SK-N-SH treated with all-trans-retinoic acid at 6 μM for 48 hours (cell line): ENCODE results near the gene KLF12.

Source experiments
- ATAC-seq: fragments of 200-7000 bp; cut with Tn5 transposase; 3 replicates; pipeline ENCODE4 v1.9.1; 2020; ENCODE audit warnings: mild to moderate bottlenecking, moderate library complexity
- ARNTL ChIP-seq: fragments of 450-650 bp; formaldehyde crosslinking; IDR thresholded peaks from 2 replicates; pipeline ENCODE4 v1.5.0; 2020; ENCODE audit warnings: low read depth, mild to moderate bottlenecking, moderate library complexity, borderline replicate concordance
- BACH2 ChIP-seq: fragments of 250-450 bp; sonication (Bioruptor Pico); IDR thresholded peaks from 2 replicates; pipeline ENCODE4 v1.9.0; 2021; ENCODE audit warnings: mild to moderate bottlenecking, borderline replicate concordance
- CSDC2 ChIP-seq: fragments of 250-450 bp; sonication (Bioruptor Pico); IDR thresholded peaks from 2 replicates; pipeline ENCODE4 v1.5.0; 2020; ENCODE audit warnings: mild to moderate bottlenecking, moderate library complexity
- CSRNP3 ChIP-seq: fragments of 250-450 bp; sonication (Bioruptor Pico); IDR thresholded peaks from 2 replicates; pipeline ENCODE4 v1.5.1; 2021; ENCODE audit warnings: mild to moderate bottlenecking, moderate library complexity
- ESRRG ChIP-seq: fragments of 250-450 bp; sonication (Bioruptor Pico); IDR thresholded peaks from 2 replicates; pipeline ENCODE4 v1.6.1; 2021; ENCODE audit warnings: mild to moderate bottlenecking
- GLIS3 ChIP-seq: fragments of 250-450 bp; sonication (Bioruptor Pico); IDR thresholded peaks from 2 replicates; pipeline ENCODE4 v1.5.0; 2020; ENCODE audit warnings: mild to moderate bottlenecking, moderate library complexity
- ISL1 ChIP-seq: fragments of 250-450 bp; sonication (Bioruptor Pico); IDR thresholded peaks from 2 replicates; pipeline ENCODE4 v2.1.2; 2022; ENCODE audit warnings: mild to moderate bottlenecking, moderate library complexity
- OSR1 ChIP-seq: fragments of 250-450 bp; sonication (Bioruptor Pico); IDR thresholded peaks from 2 replicates; pipeline ENCODE4 v1.8.0; 2022; ENCODE audit warnings: moderate library complexity, mild to moderate bottlenecking, inconsistent platforms
- PPARA ChIP-seq: fragments of 250-450 bp; sonication (Bioruptor Pico); IDR thresholded peaks from 2 replicates; pipeline ENCODE4 v1.5.0; 2020; ENCODE audit warnings: mild to moderate bottlenecking, borderline replicate concordance
- RARB ChIP-seq: fragments of 250-450 bp; sonication (Bioruptor Pico); IDR thresholded peaks from 2 replicates; pipeline ENCODE4 v1.8.0; 2021; ENCODE audit warnings: mild to moderate bottlenecking, moderate library complexity
- SNAI2 ChIP-seq: fragments of 250-450 bp; sonication (Bioruptor Pico); IDR thresholded peaks from 2 replicates; pipeline ENCODE4 v1.5.0; 2020; ENCODE audit warnings: mild to moderate bottlenecking, moderate library complexity
- TCF4 ChIP-seq: fragments of 250-450 bp; sonication (Bioruptor Pico); IDR thresholded peaks from 2 replicates; pipeline ENCODE4 v1.8.0; 2021; ENCODE audit warnings: mild to moderate bottlenecking, moderate library complexity, borderline replicate concordance
- TOX ChIP-seq: fragments of 250-450 bp; sonication (Bioruptor Pico); IDR thresholded peaks from 2 replicates; pipeline ENCODE4 v1.8.0; 2021; ENCODE audit warnings: mild to moderate bottlenecking, moderate library complexity, borderline replicate concordance
- ZC3H10 ChIP-seq: fragments of 250-450 bp; sonication (Bioruptor Pico); IDR thresholded peaks from 2 replicates; pipeline ENCODE4 v1.5.1; 2021; ENCODE audit warnings: mild to moderate bottlenecking, moderate library complexity
- ZFP3 ChIP-seq: fragments of 250-450 bp; sonication (Bioruptor Pico); IDR thresholded peaks from 2 replicates; pipeline ENCODE4 v1.5.0; 2020; ENCODE audit warnings: mild to moderate bottlenecking, moderate library complexity
- ZFP30 ChIP-seq: fragments of 450-650 bp; formaldehyde crosslinking; IDR thresholded peaks from 2 replicates; pipeline ENCODE4 v1.5.0; 2022; ENCODE audit warnings: mild to moderate bottlenecking, moderate library complexity
- ZNF565 ChIP-seq: fragments of 450-650 bp; formaldehyde crosslinking; conservative IDR thresholded peaks from 2 replicates; pipeline ENCODE4 v1.5.0; 2020; ENCODE audit warnings: low read depth, mild to moderate bottlenecking, moderate library complexity
- ZNF70 ChIP-seq: fragments of 450-650 bp; formaldehyde crosslinking; IDR thresholded peaks from 2 replicates; pipeline ENCODE4 v1.5.0; 2020; ENCODE audit warnings: mild to moderate bottlenecking, moderate library complexity
- ZNF8 ChIP-seq: fragments of 450-650 bp; formaldehyde crosslinking; IDR thresholded peaks from 2 replicates; pipeline ENCODE4 v1.5.0; 2020; ENCODE audit warnings: mild to moderate bottlenecking, moderate library complexity
- TF ChIP-seq, protein P1 (sequence below): fragments of 250-450 bp; sonication (Bioruptor Pico); IDR thresholded peaks from 2 replicates; pipeline ENCODE4 v1.5.0; 2020; ENCODE audit warnings: mild to moderate bottlenecking, moderate library complexity
- TF ChIP-seq, protein P2 (sequence below): fragments of 250-450 bp; sonication (Bioruptor Pico); IDR thresholded peaks from 2 replicates; pipeline ENCODE4 v1.8.0; 2021; ENCODE audit warnings: low read depth, mild to moderate bottlenecking, moderate library complexity, borderline replicate concordance
- TF ChIP-seq, protein P3 (sequence below): fragments of 250-450 bp; sonication (Bioruptor Pico); IDR thresholded peaks from 2 replicates; pipeline ENCODE4 v1.5.1; 2020; ENCODE audit warnings: low read depth, mild to moderate bottlenecking, moderate library complexity
- TF ChIP-seq, protein P4 (sequence below): fragments of 250-450 bp; sonication (Bioruptor Pico); IDR thresholded peaks from 2 replicates; pipeline ENCODE4 v1.8.0; 2020; ENCODE audit warnings: mild to moderate bottlenecking, moderate library complexity, borderline replicate concordance

Gene KLF12

DNA sequence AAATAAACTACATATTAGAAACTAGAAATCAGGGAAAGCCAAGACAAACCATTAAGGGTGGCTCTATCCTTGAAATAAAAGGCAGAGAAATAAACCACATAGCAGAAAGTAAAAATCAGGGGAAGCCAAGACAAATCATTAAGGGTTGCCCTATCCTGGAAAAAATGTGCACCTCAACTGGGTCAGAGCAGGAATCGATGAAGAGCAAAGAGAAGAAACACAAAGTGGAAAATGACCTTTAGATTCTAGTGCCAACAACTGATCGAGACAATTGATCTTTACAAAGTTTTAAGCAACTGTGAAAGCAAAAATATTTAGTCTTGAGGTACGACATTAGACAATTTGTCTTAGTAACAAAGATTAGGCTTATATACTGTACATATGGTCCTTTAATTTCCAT lies 26.6 kb downstream of the KLF12 start:
- TF ChIP-seq ZNF8 (CRISPR knock-in tag) (no peak), SNAI2 (CRISPR knock-in tag) (no peak), CSRNP3 (CRISPR knock-in tag) (no peak), PPARA (CRISPR knock-in tag) (no peak), RARB (CRISPR knock-in tag) (no peak), ESRRG (CRISPR knock-in tag) (no peak), ZFP30 (no peak), TOX (CRISPR knock-in tag) (no peak), CSDC2 (no peak), ISL1 (CRISPR knock-in tag) (no peak), ZFP3 (CRISPR knock-in tag) (no peak), TCF4 (CRISPR knock-in tag) (no peak)
- TF ChIP-seq, protein P1, sequence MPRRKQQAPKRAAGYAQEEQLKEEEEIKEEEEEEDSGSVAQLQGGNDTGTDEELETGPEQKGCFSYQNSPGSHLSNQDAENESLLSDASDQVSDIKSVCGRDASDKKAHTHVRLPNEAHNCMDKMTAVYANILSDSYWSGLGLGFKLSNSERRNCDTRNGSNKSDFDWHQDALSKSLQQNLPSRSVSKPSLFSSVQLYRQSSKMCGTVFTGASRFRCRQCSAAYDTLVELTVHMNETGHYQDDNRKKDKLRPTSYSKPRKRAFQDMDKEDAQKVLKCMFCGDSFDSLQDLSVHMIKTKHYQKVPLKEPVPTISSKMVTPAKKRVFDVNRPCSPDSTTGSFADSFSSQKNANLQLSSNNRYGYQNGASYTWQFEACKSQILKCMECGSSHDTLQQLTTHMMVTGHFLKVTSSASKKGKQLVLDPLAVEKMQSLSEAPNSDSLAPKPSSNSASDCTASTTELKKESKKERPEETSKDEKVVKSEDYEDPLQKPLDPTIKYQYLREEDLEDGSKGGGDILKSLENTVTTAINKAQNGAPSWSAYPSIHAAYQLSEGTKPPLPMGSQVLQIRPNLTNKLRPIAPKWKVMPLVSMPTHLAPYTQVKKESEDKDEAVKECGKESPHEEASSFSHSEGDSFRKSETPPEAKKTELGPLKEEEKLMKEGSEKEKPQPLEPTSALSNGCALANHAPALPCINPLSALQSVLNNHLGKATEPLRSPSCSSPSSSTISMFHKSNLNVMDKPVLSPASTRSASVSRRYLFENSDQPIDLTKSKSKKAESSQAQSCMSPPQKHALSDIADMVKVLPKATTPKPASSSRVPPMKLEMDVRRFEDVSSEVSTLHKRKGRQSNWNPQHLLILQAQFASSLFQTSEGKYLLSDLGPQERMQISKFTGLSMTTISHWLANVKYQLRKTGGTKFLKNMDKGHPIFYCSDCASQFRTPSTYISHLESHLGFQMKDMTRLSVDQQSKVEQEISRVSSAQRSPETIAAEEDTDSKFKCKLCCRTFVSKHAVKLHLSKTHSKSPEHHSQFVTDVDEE (CRISPR knock-in tag) = no peak
- TF ChIP-seq, protein P2, sequence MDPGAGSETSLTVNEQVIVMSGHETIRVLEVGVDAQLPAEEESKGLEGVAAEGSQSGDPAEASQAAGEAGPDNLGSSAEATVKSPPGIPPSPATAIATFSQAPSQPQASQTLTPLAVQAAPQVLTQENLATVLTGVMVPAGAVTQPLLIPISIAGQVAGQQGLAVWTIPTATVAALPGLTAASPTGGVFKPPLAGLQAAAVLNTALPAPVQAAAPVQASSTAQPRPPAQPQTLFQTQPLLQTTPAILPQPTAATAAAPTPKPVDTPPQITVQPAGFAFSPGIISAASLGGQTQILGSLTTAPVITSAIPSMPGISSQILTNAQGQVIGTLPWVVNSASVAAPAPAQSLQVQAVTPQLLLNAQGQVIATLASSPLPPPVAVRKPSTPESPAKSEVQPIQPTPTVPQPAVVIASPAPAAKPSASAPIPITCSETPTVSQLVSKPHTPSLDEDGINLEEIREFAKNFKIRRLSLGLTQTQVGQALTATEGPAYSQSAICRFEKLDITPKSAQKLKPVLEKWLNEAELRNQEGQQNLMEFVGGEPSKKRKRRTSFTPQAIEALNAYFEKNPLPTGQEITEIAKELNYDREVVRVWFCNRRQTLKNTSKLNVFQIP (CRISPR knock-in tag) = no peak
- TF ChIP-seq, protein P3, sequence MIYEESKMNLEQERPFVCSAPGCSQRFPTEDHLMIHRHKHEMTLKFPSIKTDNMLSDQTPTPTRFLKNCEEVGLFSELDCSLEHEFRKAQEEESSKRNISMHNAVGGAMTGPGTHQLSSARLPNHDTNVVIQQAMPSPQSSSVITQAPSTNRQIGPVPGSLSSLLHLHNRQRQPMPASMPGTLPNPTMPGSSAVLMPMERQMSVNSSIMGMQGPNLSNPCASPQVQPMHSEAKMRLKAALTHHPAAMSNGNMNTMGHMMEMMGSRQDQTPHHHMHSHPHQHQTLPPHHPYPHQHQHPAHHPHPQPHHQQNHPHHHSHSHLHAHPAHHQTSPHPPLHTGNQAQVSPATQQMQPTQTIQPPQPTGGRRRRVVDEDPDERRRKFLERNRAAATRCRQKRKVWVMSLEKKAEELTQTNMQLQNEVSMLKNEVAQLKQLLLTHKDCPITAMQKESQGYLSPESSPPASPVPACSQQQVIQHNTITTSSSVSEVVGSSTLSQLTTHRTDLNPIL = no peak
- TF ChIP-seq, protein P4, sequence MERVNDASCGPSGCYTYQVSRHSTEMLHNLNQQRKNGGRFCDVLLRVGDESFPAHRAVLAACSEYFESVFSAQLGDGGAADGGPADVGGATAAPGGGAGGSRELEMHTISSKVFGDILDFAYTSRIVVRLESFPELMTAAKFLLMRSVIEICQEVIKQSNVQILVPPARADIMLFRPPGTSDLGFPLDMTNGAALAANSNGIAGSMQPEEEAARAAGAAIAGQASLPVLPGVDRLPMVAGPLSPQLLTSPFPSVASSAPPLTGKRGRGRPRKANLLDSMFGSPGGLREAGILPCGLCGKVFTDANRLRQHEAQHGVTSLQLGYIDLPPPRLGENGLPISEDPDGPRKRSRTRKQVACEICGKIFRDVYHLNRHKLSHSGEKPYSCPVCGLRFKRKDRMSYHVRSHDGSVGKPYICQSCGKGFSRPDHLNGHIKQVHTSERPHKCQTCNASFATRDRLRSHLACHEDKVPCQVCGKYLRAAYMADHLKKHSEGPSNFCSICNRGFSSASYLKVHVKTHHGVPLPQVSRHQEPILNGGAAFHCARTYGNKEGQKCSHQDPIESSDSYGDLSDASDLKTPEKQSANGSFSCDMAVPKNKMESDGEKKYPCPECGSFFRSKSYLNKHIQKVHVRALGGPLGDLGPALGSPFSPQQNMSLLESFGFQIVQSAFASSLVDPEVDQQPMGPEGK = no peak
- ATAC-seq = no peak

DNA sequence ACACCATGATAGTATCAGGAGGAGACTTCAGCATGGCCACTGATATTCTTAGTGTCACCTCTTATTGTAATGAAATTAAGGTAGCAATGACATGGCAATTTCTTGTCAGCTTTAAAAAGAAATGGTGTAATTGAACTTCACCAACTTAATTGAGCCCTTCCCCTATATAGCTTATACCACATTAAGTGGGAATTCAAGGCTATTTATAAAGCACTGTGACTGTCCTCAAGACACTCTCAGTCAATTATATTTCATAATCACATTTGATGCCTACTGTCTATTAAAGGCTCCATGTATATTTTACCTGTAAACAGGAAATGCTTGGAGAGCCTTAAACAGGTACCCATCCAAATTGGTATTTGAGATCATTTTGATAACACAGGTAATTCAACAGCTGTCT lies 28.3 kb downstream of the KLF12 start:
- no peak for ATAC-seq
- TF ChIP-seq ARNTL (CRISPR knock-in tag) (no peak), ESRRG (CRISPR knock-in tag) (no peak), TCF4 (CRISPR knock-in tag) (no peak)
- TF ChIP-seq, all 23 proteins: peak for 0

DNA sequence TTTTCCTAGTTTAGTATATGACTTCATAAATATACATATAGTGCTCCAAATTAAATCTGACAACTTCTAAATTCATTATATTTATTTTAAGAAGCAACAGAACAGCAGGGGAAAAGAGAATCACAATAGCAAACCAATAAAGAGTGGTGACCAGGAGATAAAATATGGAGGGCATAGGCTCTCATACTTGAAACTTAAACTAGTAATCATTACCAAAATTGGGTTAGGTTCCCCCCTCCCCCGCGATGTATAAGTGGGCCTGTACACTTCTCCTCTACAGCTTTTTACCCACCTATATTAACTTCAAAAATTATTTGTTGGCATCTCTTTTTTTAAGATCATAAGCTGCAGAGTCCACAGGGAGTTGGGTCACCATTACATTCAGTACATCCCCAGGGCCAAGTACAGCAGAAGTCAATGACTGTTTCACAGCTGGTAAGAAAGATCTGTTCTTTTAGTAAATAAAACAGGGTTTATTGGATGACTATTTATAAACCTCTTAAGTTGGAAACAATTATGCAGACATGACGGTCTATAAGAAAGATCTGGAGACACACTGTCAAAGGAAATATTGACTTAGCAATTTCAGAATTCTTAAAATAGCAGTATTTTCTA lies 29.4 kb downstream of the KLF12 start:
- ATAC-seq = no peak
- TF ChIP-seq BACH2 (CRISPR knock-in tag) (no peak), RARB (CRISPR knock-in tag) (no peak), ZC3H10 (CRISPR knock-in tag) (no peak), ARNTL (CRISPR knock-in tag) (no peak), ZNF565 (CRISPR knock-in tag) (no peak), OSR1 (no peak), CSDC2 (no peak), ISL1 (CRISPR knock-in tag) (no peak), CSRNP3 (CRISPR knock-in tag) (no peak), GLIS3 (CRISPR knock-in tag) (no peak), ZFP3 (CRISPR knock-in tag) (no peak), ZFP30 (no peak), ZNF70 (CRISPR knock-in tag) (no peak), TOX (CRISPR knock-in tag) (no peak), TCF4 (CRISPR knock-in tag) (no peak), ZNF8 (CRISPR knock-in tag) (no peak)
- TF ChIP-seq, protein P2 (CRISPR knock-in tag) = no peak
- TF ChIP-seq, protein P3 = no peak
